Measurements from ENCODE around the gene GALNT18.

GALNT18 gene

GRCh38 chr11:11500744-11501487, 120.9 kb downstream of the GALNT18 start:
- Histone ChIP-seq H3K4me3 (ENCODE audit: low read depth, low read length) (no peak overlapping the region), H3K36me3 (no peaks in the 10 kb centered on the region), H3K27me3 (no peaks in the 10 kb centered on the region), H3K9me3 (no peaks in the 10 kb centered on the region), H3K4me1 (peaks cover 7% of the 10 kb centered on the region; the same call in 1 of the 2 replicates)
- TF ChIP-seq, protein P1, sequence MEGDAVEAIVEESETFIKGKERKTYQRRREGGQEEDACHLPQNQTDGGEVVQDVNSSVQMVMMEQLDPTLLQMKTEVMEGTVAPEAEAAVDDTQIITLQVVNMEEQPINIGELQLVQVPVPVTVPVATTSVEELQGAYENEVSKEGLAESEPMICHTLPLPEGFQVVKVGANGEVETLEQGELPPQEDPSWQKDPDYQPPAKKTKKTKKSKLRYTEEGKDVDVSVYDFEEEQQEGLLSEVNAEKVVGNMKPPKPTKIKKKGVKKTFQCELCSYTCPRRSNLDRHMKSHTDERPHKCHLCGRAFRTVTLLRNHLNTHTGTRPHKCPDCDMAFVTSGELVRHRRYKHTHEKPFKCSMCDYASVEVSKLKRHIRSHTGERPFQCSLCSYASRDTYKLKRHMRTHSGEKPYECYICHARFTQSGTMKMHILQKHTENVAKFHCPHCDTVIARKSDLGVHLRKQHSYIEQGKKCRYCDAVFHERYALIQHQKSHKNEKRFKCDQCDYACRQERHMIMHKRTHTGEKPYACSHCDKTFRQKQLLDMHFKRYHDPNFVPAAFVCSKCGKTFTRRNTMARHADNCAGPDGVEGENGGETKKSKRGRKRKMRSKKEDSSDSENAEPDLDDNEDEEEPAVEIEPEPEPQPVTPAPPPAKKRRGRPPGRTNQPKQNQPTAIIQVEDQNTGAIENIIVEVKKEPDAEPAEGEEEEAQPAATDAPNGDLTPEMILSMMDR (IDR thresholded peaks at IDR 0.05; ENCODE audit: low read depth, low read length): no peak
- no peak for DNase-seq

DNA sequence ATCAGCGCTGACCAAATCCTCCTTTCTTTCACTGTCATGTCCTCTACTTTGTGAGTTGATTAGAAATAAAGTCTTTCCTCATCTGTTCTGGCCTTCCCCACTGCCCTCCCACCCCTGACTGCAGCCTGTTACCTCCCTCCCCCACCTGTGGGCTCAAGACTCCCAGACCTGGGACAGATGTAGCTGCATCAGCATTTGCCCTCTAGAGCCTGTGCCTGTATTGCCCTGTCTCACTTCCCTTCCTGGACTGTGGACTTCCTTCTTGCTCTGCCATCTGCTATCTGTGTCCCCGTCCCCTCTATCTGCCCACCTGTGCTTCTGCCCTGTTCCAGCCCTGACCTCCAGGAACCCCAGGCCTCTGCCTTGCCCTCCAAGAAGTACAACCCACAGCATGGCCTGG, 122.5 kb downstream of the GALNT18 start:
- H3K9me3 ChIP-seq: no peaks in the 10 kb centered on the region
- TF ChIP-seq, protein P1 (IDR thresholded peaks at IDR 0.05; ENCODE audit: low read depth, low read length): no peak
- no peak for DNase-seq
- H3K36me3 ChIP-seq: no peaks in the 10 kb centered on the region
- peaks cover 2% of the 10 kb centered on the region; the same call in 1 of the 2 replicates for H3K4me1 ChIP-seq
- H3K27me3 ChIP-seq: no peaks in the 10 kb centered on the region
- no peak overlapping the region for H3K4me3 ChIP-seq (ENCODE audit: low read depth, low read length)

GRCh38 chr11:11498195-11498594, 123.6 kb downstream of the GALNT18 start:
- DNase-seq: no peak
- Histone ChIP-seq H3K36me3 (no peaks in the 10 kb centered on the region), H3K4me1 (peaks cover 2% of the 10 kb centered on the region; the same call in 1 of the 2 replicates), H3K9me3 (no peaks in the 10 kb centered on the region), H3K27me3 (no peaks in the 10 kb centered on the region), H3K4me3 (ENCODE audit: low read depth, low read length) (no peak overlapping the region)
- TF ChIP-seq, protein P1 (IDR thresholded peaks at IDR 0.05; ENCODE audit: low read depth, low read length): no peak

DNA sequence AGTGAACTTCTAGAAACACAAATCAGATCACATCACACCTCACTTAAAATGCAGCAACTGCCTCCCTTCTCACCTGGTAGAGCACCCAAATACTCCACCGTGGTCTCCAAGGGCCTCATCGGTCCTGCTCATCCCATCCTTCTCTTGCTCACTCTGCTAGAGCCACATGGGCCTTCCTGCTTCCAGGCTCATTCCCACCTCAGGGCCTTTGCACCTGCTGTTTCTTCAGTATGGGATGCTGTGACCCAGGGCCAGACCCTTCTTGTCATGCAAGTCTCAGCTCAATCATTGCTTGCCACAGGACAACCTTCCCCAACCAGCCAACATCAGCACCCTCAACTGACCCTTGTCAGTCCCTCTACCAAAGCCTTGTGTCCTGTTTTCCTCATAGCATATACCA, 124.9 kb downstream of the GALNT18 start:
- no peaks in the 10 kb centered on the region for H3K27me3 ChIP-seq
- H3K36me3 ChIP-seq: no peaks in the 10 kb centered on the region
- no peaks in the 10 kb centered on the region for H3K4me1 ChIP-seq
- no peak overlapping the region for H3K4me3 ChIP-seq (ENCODE audit: low read depth, low read length)
- no peak for DNase-seq
- TF ChIP-seq, protein P1 (IDR thresholded peaks at IDR 0.05; ENCODE audit: low read depth, low read length): no peak
- no peaks in the 10 kb centered on the region for H3K9me3 ChIP-seq

GRCh38 chr11:11494348-11494747, 127.5 kb downstream of the GALNT18 start:
- no peak for DNase-seq
- H3K4me3 ChIP-seq (ENCODE audit: low read depth, low read length): no peak overlapping the region
- TF ChIP-seq, protein P1 (IDR thresholded peaks at IDR 0.05; ENCODE audit: low read depth, low read length): no peak
- H3K27me3 ChIP-seq: no peaks in the 10 kb centered on the region
- no peaks in the 10 kb centered on the region for H3K9me3 ChIP-seq
- no peaks in the 10 kb centered on the region for H3K4me1 ChIP-seq
- H3K36me3 ChIP-seq: no peaks in the 10 kb centered on the region

- Histone ChIP-seq H3K36me3 (no peaks in the 10 kb centered on the region), H3K27me3 (no peaks in the 10 kb centered on the region), H3K4me1 (no peaks in the 10 kb centered on the region), H3K4me3 (ENCODE audit: low read depth, low read length) (no peak overlapping the region), H3K9me3 (no peaks in the 10 kb centered on the region)
- DNase-seq: no peak
- TF ChIP-seq, protein P1 (IDR thresholded peaks at IDR 0.05; ENCODE audit: low read depth, low read length): no peak
Measured at GRCh38 chr11:11493698-11494097, 128.1 kb downstream of the GALNT18 start.
